Activated T-cell treated with anti-CD3 and anti-CD28 coated beads for 4 hours (primary cell): ENCODE measurements around the gene DUSP9.
"Not testable (repeated sequence)": the region's sequence is repeated elsewhere in the genome, so short reads cannot be mapped to it uniquely, and the experiment has no call there.

Experiments
- DNase-seq: peaks from one replicate; pipeline ENCODE4 v3.0.0-alpha.2; 2020

DUSP9 gene

DNA sequence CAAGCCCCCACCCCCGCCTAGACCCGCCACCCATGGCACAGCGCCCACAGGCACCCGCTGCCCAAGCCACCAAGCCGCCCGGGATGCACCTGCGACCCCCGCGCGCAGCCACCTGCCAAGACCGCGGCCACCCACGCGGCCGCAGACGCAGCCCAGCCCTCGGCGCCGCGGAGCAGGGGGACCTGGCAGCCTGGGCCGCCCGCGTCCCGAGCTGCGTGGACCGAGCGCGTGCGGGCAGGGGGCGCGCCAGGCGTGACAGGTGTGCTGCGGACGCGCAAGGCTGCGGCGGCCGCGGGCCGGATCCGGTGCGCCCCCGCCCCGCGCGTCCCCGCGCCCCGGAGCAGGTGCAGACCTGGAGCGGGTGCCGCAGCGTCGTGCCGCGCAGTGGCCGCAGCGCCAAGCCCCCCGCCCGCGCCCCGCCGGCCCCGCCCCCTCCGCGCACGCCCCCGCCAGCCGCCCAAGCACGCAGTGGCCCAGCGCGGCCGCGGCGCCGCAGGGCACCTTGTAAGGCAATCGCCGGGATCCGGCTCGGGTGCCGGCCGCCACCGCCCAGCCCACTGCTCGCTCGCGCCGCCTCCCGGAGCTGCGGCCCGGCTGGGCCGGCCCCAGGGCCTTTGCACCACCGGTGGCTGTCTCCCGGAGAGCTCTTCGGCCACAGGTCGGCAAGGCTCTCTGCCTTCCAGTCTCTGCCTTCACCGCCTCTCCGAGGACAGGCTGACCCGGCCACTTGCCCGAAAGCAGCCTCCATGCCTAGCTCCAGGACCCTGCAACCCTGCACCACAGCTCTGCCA lies 26.6 kb downstream of the DUSP9 start, which contains the start of gene PNCK:
PNCK (minus strand) TSS at position 386 of the 791 bp plus-strand sequence. CDS start 737 bp downstream, outside the sequence.
- no peak for DNase-seq

- no peak for DNase-seq
Observed at GRCh38 chrX:153674219-153674851, 27.3 kb downstream of the DUSP9 start.

- DNase-seq = no peak
Observed at GRCh38 chrX:153681175-153681574, 34.2 kb downstream of the DUSP9 start.

DNA sequence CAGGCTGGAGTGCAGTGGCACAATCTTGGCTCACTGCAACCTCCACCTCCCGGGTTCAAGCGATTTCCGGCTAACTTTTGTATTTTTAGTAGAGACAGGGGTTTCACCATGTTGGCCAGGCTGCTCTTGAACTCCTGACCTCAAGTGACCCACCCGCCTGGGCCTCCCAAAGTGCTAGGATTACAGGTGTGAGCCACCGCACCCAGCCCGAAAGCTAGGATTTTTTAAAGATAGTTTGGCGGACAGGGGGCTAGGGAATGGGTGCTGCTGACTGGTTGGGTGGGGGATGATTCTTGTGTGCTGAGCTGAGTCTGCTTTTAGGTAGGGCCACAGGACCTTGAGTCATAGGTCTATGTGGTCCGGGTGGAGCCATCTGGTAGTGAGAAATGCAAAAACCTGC lies 36.5 kb downstream of the DUSP9 start:
- DNase-seq = not testable (repeated sequence)

DNA sequence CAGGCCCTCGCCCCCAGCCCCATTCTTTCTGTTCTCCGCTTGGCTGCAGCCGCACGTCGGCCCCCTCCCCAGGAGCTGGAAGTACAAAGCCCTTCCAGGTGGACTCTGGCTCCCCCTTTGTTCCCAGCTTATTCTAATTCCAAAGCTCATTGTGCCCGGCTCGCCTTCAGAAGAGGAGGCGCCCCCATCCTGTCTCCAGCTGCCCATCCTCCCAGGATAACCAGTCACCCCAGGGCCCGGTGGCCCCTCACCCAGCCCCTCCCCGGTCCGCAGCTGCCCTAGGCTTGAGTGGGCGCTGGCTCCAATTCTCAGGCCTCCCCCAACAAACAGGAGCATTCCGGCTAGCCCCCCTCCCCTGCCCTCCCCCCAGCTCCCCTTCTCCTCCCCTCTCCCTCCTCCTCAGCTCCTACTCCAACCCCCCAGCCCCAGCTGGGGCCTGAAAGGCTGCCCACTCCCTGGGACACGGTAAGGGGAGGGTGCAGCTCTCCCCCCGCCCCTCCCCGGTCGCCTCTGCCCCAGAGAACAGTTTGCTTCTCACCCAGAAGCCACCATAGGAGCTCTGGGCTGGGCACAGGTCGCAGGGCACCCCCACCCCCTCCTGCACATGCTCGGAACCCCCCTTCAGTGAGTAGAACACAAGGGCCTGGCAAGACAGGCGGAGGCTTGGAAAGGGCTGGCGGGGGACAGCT lies 37.6 kb downstream of the DUSP9 start:
- no peak for DNase-seq

DNA sequence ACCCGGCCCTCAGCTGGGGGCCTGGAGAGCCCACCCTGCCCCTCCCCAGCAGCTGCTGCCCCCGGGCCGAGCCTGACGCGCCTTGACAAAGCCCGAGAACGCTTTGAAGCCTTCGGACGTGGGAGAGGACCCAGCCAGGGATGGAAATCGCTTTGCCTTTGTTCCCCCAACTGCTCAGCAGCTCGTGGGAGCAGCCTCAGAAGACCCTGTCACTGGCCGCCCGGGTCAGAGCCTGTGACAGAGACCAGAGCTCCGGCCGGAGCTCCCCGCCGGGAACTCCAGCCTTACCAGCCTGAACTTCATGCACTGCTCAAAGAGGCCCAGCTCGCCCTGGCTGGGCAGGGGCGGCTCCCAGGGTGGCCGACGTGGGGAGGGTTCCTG lies 38.1 kb downstream of the DUSP9 start:
- no peak for DNase-seq

DNA sequence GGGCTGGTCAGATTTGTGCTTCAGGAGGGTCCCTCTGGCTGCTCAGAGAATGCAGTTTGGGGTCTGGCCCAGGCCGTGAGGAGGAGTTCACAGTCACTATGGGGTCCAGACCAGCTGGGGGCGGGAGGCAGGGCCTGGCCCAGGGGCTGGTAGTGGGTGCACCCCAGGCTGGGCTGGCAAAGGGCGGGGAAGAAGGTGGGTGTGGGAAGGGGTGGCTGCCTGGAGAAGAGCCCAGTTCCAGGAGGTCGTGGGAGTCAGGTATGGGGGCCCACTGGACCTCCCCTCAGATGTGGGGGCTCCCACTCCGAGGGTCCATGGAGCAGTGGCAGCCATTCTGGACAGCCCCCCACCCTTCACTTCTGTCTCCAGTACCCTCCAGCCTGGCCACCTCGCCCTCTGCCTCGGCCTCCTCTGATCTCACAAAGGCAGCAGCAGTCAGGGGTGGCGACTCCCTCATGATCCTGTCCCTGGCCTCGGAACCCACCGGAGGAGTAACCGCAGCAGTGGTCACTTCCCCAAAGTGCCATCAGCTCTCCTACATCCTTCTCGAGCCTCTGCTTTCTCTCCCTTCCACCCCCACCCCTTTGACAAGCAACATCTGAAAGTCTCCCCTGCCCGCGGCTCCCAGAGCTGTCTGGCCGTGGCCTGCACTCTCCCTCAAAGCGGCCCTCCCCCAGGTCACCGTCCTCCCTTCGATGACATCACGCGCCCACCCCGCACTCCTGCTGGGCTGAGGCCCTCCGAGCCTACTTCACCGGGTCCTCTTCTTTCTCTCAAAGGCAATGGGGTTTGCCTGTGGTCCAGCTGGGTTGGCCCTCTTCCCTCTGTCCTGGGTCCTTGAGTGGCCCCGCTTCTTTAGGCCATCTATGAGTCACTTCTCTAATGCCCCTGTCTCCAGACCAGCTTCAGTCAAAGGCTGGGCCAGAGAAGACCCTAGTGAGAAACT lies 39.0 kb downstream of the DUSP9 start:
- DNase-seq = no peak

GRCh38 chrX:153686711-153687110 lies 39.7 kb downstream of the DUSP9 start:
- DNase-seq = no peak

- DNase-seq = peak; percentile 16
Observed at GRCh38 chrX:153687121-153688039, 40.4 kb downstream of the DUSP9 start, which contains the start of gene SLC6A8. SLC6A8 (plus strand) TSS chrX:153687926; CDS start chrX:153688575, 649 bp downstream.

- no peak for DNase-seq
Observed at GRCh38 chrX:153688071-153688470, 41.1 kb downstream of the DUSP9 start.

- DNase-seq = no peak
Observed at GRCh38 chrX:153688506-153688905, 41.5 kb downstream of the DUSP9 start.

GRCh38 chrX:153688911-153689590 lies 42.0 kb downstream of the DUSP9 start:
- no peak for DNase-seq

- no peak for DNase-seq
Observed at GRCh38 chrX:153689654-153690465, 42.9 kb downstream of the DUSP9 start.

DNA sequence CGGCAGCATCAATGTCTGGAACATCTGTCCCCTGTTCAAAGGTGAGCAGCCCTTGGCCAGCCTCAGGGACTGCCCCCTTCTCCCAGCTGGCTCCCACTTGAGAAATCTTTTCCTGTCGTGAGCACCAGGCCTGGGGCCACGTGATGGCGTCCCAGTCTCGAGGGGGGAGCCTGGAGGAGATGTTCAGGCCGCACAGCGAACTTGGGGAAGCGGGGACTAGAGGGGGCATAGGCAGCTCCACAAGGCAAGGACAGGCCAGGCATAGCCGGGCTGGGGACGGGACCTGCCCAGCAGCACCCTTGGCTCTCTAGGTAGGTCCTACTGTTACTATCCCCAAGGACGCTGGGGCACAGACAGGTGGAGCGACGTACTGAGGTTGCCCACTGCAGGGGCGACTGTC lies 43.5 kb downstream of the DUSP9 start:
- DNase-seq = no peak

DNA sequence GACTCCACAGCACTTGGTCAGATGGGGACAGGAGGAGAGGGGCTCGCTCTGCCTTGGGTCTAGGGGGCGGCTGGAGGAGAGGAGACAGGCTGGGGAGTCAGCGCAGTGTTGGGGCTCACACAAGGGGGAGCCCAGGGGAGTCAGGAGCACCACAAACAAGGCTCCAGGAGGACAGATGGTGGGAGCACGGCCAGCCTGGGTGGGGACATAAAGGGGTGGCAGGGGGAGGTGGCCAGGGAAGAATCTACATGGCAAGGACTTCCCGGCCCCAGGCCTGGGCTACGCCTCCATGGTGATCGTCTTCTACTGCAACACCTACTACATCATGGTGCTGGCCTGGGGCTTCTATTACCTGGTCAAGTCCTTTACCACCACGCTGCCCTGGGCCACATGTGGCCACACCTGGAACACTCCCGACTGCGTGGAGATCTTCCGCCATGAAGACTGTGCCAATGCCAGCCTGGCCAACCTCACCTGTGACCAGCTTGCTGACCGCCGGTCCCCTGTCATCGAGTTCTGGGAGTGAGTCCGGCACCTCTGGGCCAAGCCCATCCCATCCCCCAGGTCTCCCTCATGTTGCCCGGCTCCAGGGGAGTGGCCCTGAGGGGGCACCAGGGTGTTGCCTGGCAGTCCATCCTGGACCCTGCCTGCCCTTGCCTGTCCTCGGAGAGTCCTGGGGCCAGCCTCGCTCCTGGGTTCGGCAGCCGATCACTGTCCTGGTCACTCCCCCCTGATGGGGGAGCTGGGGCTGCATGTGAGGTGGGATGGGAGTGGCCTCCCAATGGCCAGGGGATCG lies 44.2 kb downstream of the DUSP9 start:
- not testable (repeated sequence) for DNase-seq

DNA sequence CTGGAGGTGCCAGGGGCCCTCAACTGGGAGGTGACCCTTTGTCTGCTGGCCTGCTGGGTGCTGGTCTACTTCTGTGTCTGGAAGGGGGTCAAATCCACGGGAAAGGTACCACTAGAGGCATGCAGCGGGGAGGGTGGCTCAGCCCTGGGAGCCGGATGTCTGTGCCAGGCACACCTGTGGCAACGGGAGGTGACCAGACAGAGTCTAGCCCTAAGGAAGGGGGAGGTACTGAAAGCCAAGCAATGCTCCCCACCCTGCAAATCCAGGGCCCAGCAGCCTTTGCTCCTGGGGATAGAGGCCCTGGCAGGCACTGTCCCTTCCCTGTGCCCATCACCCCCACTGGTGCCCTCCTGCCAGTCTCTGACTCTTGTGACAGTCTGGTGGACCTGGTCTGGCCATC lies 45.0 kb downstream of the DUSP9 start:
- no peak for DNase-seq

- DNase-seq = no peak
Observed at GRCh38 chrX:153692611-153693156, 45.7 kb downstream of the DUSP9 start.

DNA sequence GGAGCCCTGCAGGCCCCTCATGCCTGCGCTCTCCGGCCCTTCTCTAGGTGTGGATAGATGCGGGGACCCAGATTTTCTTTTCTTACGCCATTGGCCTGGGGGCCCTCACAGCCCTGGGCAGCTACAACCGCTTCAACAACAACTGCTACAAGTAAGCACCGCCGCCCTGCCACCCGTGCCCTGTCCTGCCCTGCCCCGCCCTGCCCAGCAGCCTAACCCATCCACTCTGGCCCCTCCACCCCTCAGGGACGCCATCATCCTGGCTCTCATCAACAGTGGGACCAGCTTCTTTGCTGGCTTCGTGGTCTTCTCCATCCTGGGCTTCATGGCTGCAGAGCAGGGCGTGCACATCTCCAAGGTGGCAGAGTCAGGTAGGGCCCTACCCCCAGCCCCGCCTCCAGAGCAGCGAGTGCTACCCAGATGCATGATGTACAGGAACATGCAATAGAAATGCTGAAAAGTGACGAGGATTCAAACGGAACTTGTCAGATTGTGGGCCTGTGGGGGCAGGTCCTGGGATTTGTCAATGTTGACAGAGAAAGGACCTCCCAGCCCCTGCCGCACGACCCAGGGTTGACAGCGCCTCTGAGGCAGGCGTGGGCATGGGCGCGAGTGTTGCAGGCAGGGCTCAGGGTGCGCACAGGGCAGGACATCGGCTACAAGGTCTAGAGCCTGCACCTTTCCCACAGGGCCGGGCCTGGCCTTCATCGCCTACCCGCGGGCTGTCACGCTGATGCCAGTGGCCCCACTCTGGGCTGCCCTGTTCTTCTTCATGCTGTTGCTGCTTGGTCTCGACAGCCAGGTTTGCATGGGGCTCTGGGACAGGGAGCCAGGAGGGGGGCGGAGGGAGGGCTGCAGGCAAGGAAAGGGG lies 46.4 kb downstream of the DUSP9 start:
- DNase-seq = no peak
